NCI-H2029 (cell line): ENCODE measurements around the gene SRPRB.

Source experiments
- DNase-seq: peaks from one replicate; lab custom pipeline; 2025; lab: John Stamatoyannopoulos, UW

SRPRB gene

DNA sequence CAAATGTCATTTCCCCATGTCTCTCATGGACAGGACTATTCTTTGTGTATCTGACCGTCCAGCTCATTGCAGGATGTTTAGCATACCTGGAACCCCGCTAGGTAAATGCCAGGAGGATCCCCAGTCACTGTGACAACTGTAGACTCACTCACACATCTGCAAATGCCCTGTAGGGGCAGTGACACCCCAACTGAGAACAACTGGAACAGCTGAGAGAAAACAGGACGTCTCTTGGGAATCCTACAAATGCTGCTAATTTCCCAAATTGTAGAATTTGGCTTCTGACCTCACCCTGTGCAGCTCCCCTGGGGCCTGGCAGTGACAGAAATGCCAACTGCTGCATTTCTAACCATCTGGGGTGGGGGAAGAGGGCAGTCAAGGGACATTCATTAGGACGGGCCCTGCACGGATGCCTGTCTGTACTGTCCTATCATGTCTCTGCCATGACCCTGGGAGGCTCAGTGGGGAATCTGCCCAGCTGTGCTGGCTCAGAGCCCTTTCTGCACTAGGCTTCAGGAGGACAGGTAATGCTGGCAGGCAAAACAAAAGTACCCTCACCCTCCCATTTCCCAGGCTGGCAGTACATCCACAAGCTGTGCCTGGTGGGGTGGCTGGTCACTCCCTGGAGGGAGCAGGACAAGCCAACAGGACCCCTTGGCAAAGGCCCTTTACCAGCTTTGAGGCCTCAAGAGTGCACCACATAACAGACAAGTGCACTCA lies 59.7 kb downstream of the SRPRB start:
- no peak for DNase-seq

DNA sequence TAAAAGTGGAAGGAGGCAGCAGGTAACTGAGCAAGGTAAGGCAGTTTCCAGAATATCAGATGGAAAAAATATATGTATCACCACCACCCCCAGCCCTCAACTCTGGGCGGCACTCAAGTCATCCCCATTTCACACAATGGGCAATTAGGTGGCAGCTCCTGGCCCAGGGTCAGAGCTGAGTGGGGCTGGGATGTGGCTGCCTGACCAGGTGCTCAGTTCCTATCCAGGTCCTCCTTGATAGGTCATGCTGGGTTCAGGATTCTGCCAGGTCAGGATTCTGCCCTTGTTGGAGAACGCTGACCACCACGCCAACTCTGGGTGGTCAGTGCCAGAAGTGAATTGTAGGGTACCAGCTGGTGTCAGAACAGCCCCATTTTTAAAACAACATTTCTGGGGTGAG lies 60.5 kb downstream of the SRPRB start:
- DNase-seq, result no peak

DNA sequence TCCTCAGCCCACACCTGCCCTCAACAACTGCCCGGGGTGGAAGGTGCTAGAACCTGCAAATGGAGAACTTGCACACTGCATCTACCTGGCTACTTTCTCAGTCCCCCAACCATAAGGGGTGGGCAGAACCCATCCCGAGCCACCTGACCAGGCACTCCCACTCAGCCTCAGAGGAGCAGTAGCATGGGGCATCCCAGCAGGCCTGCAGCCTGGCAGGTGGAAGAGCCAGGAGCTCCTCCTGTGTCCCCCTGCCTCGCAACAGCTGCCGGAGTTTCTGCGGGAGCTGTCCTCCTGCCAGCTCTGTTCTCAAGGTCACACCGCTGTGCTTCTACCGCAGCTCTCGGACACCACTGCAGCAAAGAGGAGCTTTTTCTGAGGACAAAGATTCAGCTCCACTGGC lies 62.6 kb downstream of the SRPRB start:
- no peak for DNase-seq

- DNase-seq, result no peak
These were observed 63.3 kb downstream of the SRPRB start for GRCh38 chr3:133868758-133869475.

DNA sequence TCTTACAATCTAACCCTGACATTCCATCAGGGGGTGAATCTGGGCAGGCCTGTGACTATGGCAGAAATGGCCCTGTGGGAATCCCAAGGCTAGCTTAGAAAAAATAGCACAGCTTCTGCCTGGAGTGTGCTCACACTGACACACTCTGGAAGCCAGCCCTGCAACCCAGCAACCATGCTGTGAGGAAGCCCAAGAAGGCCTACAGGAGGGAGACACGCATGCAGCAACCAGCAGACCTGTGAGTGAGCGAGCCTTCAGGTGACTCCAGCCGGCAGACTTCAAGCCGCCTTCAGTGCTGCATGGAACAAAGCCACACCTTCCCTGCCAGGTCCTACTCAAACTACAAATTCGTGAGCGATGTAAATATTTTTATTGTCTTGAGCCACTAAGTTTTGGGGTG lies 64.0 kb downstream of the SRPRB start:
- DNase-seq, result no peak

- DNase-seq, result no peak
These were observed 65.2 kb downstream of the SRPRB start for GRCh38 chr3:133870822-133871221.
